Activated naive CD8-positive, alpha-beta T cell treated with anti-CD3 and anti-CD28 coated beads for 36 hours (primary cell): Measurements from ENCODE around the gene JUND. TPM values are rescaled to one million over a fixed set of nuclear protein-coding genes. Genes with fewer than 3 reads are reported as not detected.

Experiments used
- DNase-seq: peaks from one replicate; pipeline ENCODE4 v3.0.0; 2021
- H3K27ac Mint-ChIP-seq: one replicate; pipeline ENCODE4 v1.8.0; 2022; ENCODE audit warnings: mild to moderate bottlenecking, moderate library complexity, mixed read lengths
- H3K27me3 Mint-ChIP-seq: one replicate; pipeline ENCODE4 v1.8.0; 2022; ENCODE audit warnings: mild to moderate bottlenecking, mixed read lengths
- H3K36me3 Mint-ChIP-seq: one replicate; pipeline ENCODE4 v1.8.0; 2021; ENCODE audit warnings: mild to moderate bottlenecking, mixed read lengths
- H3K4me1 Mint-ChIP-seq: one replicate; pipeline ENCODE4 v1.8.0; 2021; ENCODE audit warnings: mixed read lengths
- H3K4me3 Mint-ChIP-seq: one replicate; pipeline ENCODE4 v1.8.0; 2022; ENCODE audit warnings: mild to moderate bottlenecking, moderate library complexity, mixed read lengths
- H3K9me3 Mint-ChIP-seq: one replicate; pipeline ENCODE4 v1.8.0; 2022; ENCODE audit warnings: mixed read lengths
- total RNA-seq, 2 experiments: library from RNA; stranded (reverse); gene quantifications; one replicate each; pipeline ENCODE4 v1.2.3, GENCODE V29; 2021

The JUND gene
- total RNA-seq, 2 experiments from 2014 or later = 379 to 398 TPM

- peak; percentile 62 for DNase-seq
- peak within 1 kb of the TSS; percentile 25 for H3K4me3 Mint-ChIP-seq
- H3K27ac Mint-ChIP-seq = peak within 1 kb of the TSS; percentile 34
- H3K36me3 Mint-ChIP-seq = peaks cover 24% of the 10 kb centered on the region
- H3K9me3 Mint-ChIP-seq = no peaks in the 10 kb centered on the region
- H3K27me3 Mint-ChIP-seq = peaks cover 2% of the 10 kb centered on the region
- peaks cover 32% of the 10 kb centered on the region for H3K4me1 Mint-ChIP-seq
These were observed 7.1 kb downstream of the JUND start, which contains the start of gene IQCN for GRCh38 chr19:18274219-18274780. TSS of gene IQCN (minus strand) at chr19:18274452. CDS start at chr19:18269478, 4,974 bp downstream.

GRCh38 chr19:18273561-18274218 lies 7.7 kb downstream of the JUND start:
- Mint-ChIP-seq H3K27ac (peak overlapping the region; percentile 34), H3K36me3 (peaks cover 18% of the 10 kb centered on the region), H3K27me3 (no peaks in the 10 kb centered on the region), H3K4me3 (no peak overlapping the region), H3K4me1 (peaks cover 27% of the 10 kb centered on the region), H3K9me3 (no peaks in the 10 kb centered on the region)
- no peak for DNase-seq

GRCh38 chr19:18271433-18271841 lies 10.0 kb downstream of the JUND start:
- H3K4me3 Mint-ChIP-seq = no peak overlapping the region
- no peak for DNase-seq
- peaks cover 15% of the 10 kb centered on the region for H3K4me1 Mint-ChIP-seq
- H3K9me3 Mint-ChIP-seq = no peaks in the 10 kb centered on the region
- H3K27ac Mint-ChIP-seq = no peak overlapping the region
- peaks cover 4% of the 10 kb centered on the region for H3K36me3 Mint-ChIP-seq
- no peaks in the 10 kb centered on the region for H3K27me3 Mint-ChIP-seq

- DNase-seq = no peak
- Mint-ChIP-seq H3K4me1 (peaks cover 10% of the 10 kb centered on the region), H3K4me3 (no peak overlapping the region), H3K36me3 (peaks cover under 1% of the 10 kb centered on the region), H3K9me3 (no peaks in the 10 kb centered on the region), H3K27me3 (no peaks in the 10 kb centered on the region), H3K27ac (no peak overlapping the region)
These were observed 11.1 kb downstream of the JUND start for GRCh38 chr19:18270326-18270725.

- Mint-ChIP-seq H3K4me1 (peaks cover 1% of the 10 kb centered on the region), H3K27me3 (no peaks in the 10 kb centered on the region), H3K36me3 (no peaks in the 10 kb centered on the region), H3K4me3 (no peak overlapping the region), H3K9me3 (no peaks in the 10 kb centered on the region), H3K27ac (no peak overlapping the region)
- no peak for DNase-seq
These were observed 12.2 kb downstream of the JUND start for GRCh38 chr19:18269070-18269723.

GRCh38 chr19:18266771-18267686 lies 14.4 kb downstream of the JUND start:
- Mint-ChIP-seq H3K4me3 (no peak overlapping the region), H3K36me3 (no peaks in the 10 kb centered on the region), H3K27ac (no peak overlapping the region), H3K27me3 (no peaks in the 10 kb centered on the region), H3K9me3 (no peaks in the 10 kb centered on the region), H3K4me1 (peaks cover under 1% of the 10 kb centered on the region)
- no peak for DNase-seq

GRCh38 chr19:18265582-18265981 lies 15.8 kb downstream of the JUND start:
- no peaks in the 10 kb centered on the region for H3K9me3 Mint-ChIP-seq
- no peaks in the 10 kb centered on the region for H3K36me3 Mint-ChIP-seq
- no peak overlapping the region for H3K27ac Mint-ChIP-seq
- no peak overlapping the region for H3K4me3 Mint-ChIP-seq
- H3K4me1 Mint-ChIP-seq = no peaks in the 10 kb centered on the region
- no peak for DNase-seq
- no peaks in the 10 kb centered on the region for H3K27me3 Mint-ChIP-seq

GRCh38 chr19:18264971-18265540 lies 16.4 kb downstream of the JUND start:
- H3K4me3 Mint-ChIP-seq = no peak overlapping the region
- no peak for DNase-seq
- no peaks in the 10 kb centered on the region for H3K4me1 Mint-ChIP-seq
- no peak overlapping the region for H3K27ac Mint-ChIP-seq
- no peaks in the 10 kb centered on the region for H3K27me3 Mint-ChIP-seq
- no peaks in the 10 kb centered on the region for H3K9me3 Mint-ChIP-seq
- no peaks in the 10 kb centered on the region for H3K36me3 Mint-ChIP-seq

- Mint-ChIP-seq H3K9me3 (no peaks in the 10 kb centered on the region), H3K4me3 (no peak overlapping the region), H3K4me1 (no peaks in the 10 kb centered on the region), H3K27ac (no peak overlapping the region), H3K27me3 (no peaks in the 10 kb centered on the region), H3K36me3 (no peaks in the 10 kb centered on the region)
- no peak for DNase-seq
These were observed 17.1 kb downstream of the JUND start for GRCh38 chr19:18264137-18264854.

GRCh38 chr19:18263324-18264136 lies 17.9 kb downstream of the JUND start:
- no peak overlapping the region for H3K4me3 Mint-ChIP-seq
- H3K4me1 Mint-ChIP-seq = no peaks in the 10 kb centered on the region
- no peaks in the 10 kb centered on the region for H3K9me3 Mint-ChIP-seq
- H3K36me3 Mint-ChIP-seq = no peaks in the 10 kb centered on the region
- no peaks in the 10 kb centered on the region for H3K27me3 Mint-ChIP-seq
- no peak for DNase-seq
- H3K27ac Mint-ChIP-seq = no peak overlapping the region

- no peak overlapping the region for H3K4me3 Mint-ChIP-seq
These were observed 18.5 kb downstream of the JUND start for GRCh38 chr19:18262917-18263316.

GRCh38 chr19:18262144-18262543 lies 19.3 kb downstream of the JUND start:
- DNase-seq = no peak

More at GRCh38 chr19:18262917-18263316, 18.5 kb downstream of the JUND start:
- H3K36me3 Mint-ChIP-seq = no peaks in the 10 kb centered on the region
- no peak overlapping the region for H3K27ac Mint-ChIP-seq
- H3K27me3 Mint-ChIP-seq = no peaks in the 10 kb centered on the region
- no peak for DNase-seq
- H3K4me1 Mint-ChIP-seq = no peaks in the 10 kb centered on the region
- H3K9me3 Mint-ChIP-seq = no peaks in the 10 kb centered on the region

GRCh38 chr19:18261474-18261873 lies 19.9 kb downstream of the JUND start:
- Mint-ChIP-seq H3K27me3 (no peaks in the 10 kb centered on the region), H3K36me3 (no peaks in the 10 kb centered on the region), H3K4me1 (no peaks in the 10 kb centered on the region), H3K9me3 (no peaks in the 10 kb centered on the region), H3K27ac (no peak overlapping the region), H3K4me3 (no peak overlapping the region)
- no peak for DNase-seq

More at GRCh38 chr19:18262144-18262543, 19.3 kb downstream of the JUND start:
- Mint-ChIP-seq H3K4me3 (no peak overlapping the region), H3K4me1 (no peaks in the 10 kb centered on the region), H3K27ac (no peak overlapping the region), H3K9me3 (no peaks in the 10 kb centered on the region), H3K27me3 (no peaks in the 10 kb centered on the region), H3K36me3 (no peaks in the 10 kb centered on the region)
